NB4 (cell line): ENCODE data around the gene CDK14.

Source experiments
- POLR2A ChIP-seq: IDR thresholded peaks from 2 replicates; pipeline ENCODE4 v1.6.1; 2011; ENCODE audit warnings: mild to moderate bottlenecking; ENCODE audit not compliant: insufficient read length; ENCODE audit errors: extremely low read depth
- TF ChIP-seq, protein P1 (sequence below): IDR thresholded peaks from 2 replicates; pipeline ENCODE4 v1.6.1; 2011; ENCODE audit warnings: low read depth, low read length
- TF ChIP-seq, protein P2 (sequence below): IDR thresholded peaks from one replicate; pipeline ENCODE4 v1.5.1; 2012; ENCODE audit warnings: low read depth, low read length

DNA sequence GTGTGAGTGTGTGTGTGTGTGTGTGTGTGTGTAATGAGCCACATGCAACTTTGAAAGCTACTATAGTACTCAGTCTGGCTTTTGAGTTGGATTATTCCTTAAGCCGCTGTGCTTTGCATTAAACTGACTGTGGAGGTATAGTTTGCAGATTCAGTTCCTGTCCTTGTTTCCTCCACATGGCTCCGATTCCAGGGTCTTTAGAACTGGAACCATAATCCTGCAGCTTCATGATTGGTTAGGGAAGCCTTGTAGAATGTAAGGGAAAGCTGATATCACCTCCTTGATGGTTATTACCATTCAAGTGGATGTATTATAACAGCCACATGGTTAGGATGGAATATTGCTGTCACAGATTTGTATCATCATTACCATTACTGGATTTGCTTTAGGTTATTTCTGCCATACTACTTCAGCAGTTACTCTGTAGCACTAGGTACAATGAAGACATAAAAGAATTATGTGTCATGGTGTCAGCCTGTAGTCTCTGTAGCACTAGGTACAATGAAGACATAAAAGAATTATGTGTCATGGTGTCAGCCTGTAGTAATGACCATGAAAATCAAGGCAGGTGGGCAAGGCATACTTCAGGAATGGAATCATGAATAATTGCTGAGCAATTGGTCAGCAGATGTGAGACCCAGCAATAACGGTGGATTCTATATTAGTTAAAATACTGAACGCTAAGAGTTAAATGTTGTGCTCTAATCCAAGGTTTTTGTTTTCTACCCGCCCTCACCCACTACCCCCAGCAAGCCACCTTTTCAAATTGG lies 393.1 kb downstream of the CDK14 start:
- TF ChIP-seq, protein P1, sequence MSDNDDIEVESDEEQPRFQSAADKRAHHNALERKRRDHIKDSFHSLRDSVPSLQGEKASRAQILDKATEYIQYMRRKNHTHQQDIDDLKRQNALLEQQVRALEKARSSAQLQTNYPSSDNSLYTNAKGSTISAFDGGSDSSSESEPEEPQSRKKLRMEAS: no peak
- TF ChIP-seq POLR2A: no peak
- TF ChIP-seq, protein P2, sequence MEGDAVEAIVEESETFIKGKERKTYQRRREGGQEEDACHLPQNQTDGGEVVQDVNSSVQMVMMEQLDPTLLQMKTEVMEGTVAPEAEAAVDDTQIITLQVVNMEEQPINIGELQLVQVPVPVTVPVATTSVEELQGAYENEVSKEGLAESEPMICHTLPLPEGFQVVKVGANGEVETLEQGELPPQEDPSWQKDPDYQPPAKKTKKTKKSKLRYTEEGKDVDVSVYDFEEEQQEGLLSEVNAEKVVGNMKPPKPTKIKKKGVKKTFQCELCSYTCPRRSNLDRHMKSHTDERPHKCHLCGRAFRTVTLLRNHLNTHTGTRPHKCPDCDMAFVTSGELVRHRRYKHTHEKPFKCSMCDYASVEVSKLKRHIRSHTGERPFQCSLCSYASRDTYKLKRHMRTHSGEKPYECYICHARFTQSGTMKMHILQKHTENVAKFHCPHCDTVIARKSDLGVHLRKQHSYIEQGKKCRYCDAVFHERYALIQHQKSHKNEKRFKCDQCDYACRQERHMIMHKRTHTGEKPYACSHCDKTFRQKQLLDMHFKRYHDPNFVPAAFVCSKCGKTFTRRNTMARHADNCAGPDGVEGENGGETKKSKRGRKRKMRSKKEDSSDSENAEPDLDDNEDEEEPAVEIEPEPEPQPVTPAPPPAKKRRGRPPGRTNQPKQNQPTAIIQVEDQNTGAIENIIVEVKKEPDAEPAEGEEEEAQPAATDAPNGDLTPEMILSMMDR: no peak
